ENCODE data around the gene CLINT1.

- TF ChIP-seq EP300 (IDR thresholded peaks at IDR 0.05) (no peak), CTCF (IDR thresholded peaks at IDR 0.05) (no peak), POLR2A (IDR thresholded peaks at IDR 0.05) (no peak)
Measured at GRCh38 chr5:157812086-157812485, 46.9 kb downstream of the CLINT1 start.

All from suprapubic skin (tissue), 3 donors.